T-helper 1 cell treated with Interleukin-12 subunit alpha and Interleukin-12 subunit beta and Interleukin-4 antibody, amounts not matched to agents 30 ng/mL and 1 ng/mL, for 36 hours (primary cell): ENCODE data around the gene FEM1B. TPM values are rescaled to one million over a fixed set of nuclear protein-coding genes. Genes with fewer than 3 reads are reported as not detected.

ENCODE experiments used
- intact Hi-C: fragments of 100-400 bp; cut with micrococcal nuclease; formaldehyde crosslinking; loops from one replicate; pipeline ENCODE4 v1.15.1; 2024
- total RNA-seq: library from RNA; stranded (reverse); gene quantifications from 2 replicates; pipeline ENCODE4 v1.2.3, GENCODE V29; 2022

FEM1B gene
- total RNA-seq, 1 donor from 2014 or later, result 50.9 TPM

DNA sequence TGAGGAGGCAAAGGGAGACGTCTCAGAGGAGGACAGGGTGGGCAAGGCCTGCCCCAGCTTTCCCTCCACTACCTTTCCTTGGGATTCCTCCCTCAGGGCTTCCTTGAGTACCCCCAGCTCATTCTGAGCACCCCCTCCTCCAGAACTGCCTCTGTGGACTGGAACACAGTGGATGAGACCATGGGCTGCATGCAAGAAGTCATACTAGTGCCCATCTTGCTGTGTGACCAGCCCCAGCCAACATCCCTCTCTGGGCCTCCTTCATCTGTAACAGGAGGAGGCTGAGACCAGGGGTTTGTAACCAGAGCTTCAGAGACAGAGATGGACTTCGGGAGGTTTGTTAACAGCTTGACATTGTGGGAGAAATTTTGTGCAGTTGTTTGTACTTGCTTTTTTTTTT lies 25.6 kb downstream of the FEM1B start:
- intact Hi-C loops, result no loop called here

- intact Hi-C loops, result no loop called here
Measured at GRCh38 chr15:68303560-68304436, 26.3 kb downstream of the FEM1B start.

DNA sequence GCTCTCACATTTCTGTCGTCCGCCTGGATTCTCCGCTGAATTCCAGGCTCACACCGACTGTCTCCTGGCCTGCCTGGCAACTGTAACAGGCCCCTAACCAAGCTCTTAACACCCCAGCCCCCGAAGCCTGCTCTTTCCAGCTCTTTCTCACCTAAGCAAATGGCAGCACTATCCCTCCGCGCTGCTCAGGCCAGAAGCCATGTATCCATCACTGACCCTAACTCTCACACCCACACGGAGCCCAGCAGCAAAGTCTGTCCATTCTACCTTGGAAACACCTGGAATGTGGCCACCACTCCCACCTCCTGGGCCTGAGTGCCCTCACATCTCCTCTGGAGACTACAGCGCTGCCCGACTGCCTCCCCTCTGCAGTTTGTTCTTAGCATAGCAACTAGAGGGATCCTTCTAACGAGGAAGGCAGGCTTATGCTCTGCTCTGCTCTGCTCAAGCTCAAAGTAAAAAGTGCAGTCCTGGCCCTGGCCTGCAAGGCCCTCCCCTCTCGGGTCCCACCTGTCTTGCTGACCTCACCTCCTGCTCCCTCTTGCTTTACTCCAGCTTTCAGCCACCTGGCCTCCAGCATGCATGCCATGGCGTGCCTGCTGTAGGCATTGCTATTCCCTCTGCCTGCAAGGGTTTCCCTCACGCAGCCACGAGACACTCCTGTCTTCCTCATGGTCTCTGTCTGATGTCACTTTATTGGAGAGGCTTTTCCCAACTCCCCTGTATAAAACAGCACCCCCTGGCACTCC lies 27.2 kb downstream of the FEM1B start:
- intact Hi-C loops, result no loop called here

GRCh38 chr15:68305420-68305871 lies 27.9 kb downstream of the FEM1B start:
- intact Hi-C loops, result no loop called here

DNA sequence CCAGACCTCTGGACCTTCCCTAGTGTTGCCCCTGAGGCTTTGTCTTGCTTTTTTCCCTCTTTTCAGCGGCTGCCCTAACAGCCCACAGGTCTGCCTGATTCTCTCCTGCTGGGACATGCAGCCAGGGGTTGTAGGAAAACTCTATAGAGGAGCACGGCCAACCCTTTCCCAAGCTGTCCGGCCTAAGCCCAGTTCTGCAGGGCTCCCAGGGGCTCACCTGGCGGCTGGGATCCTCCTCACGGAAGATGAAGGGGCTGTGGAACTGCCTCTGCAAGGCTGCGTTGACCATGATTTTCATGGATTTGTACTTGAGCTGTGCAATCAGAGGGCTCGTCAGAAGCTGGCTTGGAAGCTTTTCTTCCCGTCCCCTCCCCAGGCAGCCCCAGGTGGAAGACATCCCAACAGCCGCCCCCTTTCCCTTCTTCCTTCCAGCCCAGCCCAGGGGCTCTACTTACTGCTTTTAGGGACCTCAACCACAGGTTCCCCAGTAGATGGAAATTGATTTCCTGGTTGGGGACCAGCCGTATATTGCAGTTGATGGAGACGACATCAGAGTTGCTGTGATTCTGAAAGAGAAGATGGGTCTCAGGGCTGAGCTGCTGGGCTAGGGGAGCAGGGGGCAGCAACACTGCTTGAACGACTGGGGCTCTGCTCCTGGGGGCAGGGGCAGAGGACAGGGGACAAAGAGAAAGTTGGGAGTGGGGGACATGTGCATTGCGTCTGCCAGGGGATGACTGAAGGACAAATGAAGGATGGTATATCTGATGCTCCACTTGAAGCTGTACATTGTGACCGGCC lies 29.8 kb downstream of the FEM1B start:
- intact Hi-C loops, result loop anchor here (2.0 kb wide), 1 partner anchor 243 kb away; no protein-coding TSS in a partner anchor

DNA sequence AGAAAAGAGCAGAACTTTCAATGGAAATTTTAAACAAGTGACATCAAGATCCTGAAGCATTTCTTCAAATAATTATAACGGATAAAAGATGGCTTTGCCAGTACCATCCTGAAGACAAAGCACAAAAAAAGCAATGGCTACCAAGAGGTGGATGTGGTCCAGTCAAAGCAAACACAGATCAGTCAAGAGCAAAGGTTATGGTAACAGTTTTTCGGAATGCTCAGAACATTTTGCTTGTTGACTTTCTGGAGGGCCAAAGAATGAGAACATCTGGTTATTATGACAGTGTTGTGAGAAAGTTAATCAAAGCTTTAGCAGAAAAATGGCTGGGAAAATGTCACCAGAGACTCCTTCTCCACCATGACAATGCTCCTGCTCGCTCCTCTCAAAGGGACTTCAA lies 31.5 kb downstream of the FEM1B start:
- intact Hi-C loops, result no loop called here

DNA sequence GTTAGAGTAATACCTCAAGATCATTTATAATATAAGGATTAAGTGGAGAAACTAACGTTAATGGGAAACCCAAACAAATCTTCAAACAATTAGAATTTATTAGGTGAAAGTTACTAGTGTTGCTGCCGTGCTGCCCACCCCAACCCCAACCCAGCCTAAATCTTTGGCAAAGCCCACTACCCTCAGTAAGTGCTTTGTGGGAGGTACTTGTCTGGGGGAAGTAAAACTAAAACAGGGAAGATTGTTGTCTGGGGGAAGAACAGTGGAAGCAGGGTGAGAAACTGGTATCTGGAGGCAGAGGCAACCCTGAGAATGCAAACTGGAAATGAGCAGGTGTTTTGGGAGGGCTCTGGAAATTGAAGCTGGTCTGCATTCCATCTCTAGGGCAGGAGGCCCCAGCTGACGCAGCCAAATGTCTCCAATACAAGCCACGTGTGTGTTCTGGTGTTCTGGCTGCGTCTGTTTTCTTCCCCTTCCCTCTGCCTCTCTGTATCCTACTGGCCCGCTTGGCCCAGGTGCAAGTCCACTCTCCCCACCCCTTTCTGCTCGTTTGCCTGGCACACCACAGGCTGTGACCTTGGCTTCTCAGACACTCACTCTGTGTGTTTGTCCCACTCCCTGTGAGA lies 32.7 kb downstream of the FEM1B start:
- intact Hi-C loops, result no loop called here

DNA sequence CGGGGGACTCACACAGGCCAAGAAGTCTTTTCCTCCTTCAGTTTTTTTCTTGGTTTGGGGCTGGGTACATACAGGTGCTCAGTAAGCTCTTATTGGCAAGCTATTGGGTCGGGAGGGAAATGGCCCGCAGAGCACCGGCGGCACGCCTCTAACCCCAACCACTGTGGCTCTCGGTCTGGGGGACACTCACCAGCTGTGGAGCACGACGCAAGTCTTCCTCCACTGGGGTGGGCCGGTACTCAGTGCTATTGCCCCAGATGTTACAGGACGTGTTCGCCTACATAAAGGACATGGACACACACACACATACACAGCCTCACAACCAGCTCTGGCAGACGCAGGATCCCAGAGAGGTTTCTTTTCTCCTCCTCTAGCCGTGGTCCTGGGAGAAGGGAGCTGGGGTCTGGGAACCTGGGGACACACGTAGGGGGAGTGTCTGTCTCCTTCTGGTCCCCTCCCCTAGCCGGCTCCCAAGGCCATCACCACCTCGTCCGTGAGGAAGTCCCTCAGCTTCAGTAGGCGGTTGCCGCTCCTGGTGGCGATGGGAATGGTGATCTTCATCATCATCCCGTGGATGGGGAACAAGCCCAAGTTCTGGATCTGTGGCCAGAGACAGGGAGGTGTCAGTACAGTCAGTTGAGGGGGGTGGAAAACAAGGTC lies 33.4 kb downstream of the FEM1B start:
- intact Hi-C loops, result no loop called here

- intact Hi-C loops, result no loop called here
Measured at GRCh38 chr15:68311464-68311835, 33.9 kb downstream of the FEM1B start.

DNA sequence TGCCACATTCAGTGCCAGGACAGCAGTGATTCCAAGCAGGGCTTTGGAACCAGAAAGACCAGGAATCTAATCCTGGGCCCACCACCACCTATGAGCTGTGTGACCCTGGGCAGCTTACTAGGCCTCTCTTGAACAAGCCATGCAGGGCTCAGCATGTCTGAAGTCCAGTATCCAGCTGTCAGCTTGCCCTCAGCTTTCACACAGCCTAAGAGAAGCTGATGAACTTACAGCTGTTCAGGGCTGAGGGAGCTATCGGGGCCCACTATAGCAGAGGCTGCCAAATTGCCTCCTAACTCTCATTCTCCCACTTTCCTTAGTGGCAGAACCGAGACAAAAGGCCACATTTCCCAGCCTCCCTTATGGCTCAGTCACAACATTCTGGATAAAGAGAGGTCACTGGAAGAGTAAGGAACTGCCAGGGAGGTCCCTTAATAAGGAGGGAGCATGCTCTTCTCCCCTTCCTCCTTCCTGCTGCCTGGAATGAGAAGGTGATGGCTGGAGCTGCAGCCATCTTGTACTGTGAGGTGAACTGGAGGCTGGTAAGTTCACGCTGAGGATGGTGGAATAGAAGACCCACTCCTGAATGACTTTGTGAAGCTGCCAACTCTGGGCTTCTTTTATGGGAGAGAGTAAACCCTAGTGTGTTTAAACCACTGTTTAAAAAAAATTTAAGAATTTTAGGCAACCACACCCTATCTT lies 34.5 kb downstream of the FEM1B start:
- intact Hi-C loops, result no loop called here

DNA sequence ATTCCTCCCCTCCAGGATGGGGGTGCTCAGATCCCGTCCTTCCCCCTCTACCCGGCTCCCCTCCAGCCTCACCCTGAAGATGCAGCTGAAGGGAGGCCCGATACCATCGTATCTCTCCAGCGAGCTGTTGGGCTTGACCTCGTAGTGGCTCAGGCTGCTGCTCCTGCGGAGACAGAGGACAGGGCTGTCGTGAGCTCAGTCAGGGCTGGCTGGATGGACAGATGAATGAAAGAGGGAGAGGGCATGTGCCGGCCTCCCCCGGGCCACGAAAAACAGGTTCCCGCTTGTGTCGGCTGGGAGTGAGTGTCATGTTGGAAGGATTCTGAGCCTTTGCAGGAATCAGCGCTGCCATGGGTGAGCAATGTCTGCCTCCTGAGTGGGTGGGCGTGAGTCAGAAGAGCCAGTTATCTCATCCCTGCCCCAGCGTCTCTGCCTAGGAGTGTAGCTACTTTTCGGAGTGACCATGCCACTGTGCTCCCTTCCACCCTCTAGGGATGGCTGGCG lies 35.2 kb downstream of the FEM1B start:
- intact Hi-C loops, result no loop called here

DNA sequence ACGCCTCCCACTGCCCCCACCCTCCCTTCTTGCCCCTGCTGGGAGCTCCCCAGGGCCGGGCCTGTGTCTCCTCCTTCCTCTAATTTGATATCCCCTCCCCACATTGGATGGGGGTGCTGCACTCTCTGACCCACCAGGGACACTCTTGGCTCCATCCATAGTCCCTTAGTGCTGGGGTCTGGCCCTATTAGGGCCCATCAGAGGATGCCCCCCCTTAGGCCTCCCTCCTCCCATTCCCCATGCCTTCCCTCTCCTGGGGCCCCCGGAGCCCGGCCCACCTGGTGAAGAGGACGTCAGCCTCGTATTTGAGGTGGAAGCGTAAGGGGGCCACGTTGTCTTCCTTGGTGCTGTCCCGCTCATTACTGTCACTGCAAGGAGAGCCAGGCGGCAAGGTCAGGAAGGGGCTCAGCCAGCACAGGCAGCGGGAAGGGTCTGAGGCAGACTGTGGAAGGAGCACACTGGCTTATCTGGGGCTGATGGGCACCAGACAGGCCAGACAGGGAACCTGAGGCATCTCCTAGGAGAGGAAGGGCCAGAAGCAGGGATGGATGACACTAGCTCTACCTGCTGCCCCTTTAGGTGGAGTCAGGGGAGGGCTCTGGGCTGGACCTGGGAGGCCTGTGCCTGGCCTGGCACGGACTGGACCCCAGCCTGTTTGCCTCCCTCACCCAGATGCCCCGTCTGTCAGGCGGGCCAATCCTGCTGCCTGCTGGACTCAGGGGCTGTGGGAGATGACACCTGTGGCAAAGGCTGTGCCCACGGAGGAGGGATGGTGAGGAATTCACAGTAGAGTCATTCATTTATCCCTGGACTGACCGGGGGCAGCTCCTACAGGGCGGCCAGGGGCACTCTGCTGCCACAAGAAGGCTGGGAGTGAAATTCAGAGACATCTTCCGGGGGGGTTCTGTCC lies 36.2 kb downstream of the FEM1B start:
- intact Hi-C loops, result no loop called here

DNA sequence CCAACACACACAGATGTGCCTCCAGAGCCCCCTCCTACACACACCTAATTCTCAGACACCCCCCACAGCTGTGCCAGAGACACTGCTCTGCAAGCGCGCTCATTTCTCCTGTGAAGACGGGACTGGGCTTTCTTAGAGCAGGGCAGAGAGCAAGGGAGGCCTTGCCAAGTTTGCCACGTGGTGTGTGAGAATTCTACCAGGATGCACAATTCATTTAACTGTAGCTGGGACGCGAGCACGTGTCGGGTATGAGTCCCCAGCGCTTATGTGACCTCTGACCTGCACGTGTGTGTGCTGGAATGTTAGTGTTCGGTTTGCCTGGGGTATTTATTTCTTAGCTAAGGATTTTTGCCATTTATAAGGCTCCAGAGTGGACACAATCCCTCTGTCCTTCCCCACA lies 37.0 kb downstream of the FEM1B start:
- intact Hi-C loops, result no loop called here

DNA sequence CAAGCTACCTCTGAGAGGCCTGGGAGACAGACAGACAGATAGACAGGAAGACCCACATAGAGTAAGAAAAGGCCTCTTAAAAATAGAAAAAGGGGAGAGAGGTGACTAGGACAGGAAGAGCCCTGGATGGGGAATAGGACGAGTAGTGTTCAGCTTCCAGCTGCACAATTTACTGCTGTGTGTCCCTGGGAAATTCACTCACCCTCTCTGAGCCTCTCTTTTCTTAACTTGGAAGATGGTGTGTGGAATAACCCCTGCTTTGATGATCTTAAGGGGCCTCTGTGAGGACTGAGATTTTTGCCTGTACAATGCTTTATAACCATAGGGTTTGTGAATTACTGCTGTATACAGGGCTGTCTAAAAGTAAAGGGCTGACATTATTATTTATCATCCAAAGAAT lies 37.5 kb downstream of the FEM1B start:
- intact Hi-C loops, result no loop called here

GRCh38 chr15:68315495-68316031 lies 38.0 kb downstream of the FEM1B start:
- intact Hi-C loops, result no loop called here

GRCh38 chr15:68316061-68316804 lies 38.7 kb downstream of the FEM1B start:
- intact Hi-C loops, result no loop called here

GRCh38 chr15:68317281-68318007 lies 39.9 kb downstream of the FEM1B start:
- intact Hi-C loops, result no loop called here
